Keratinocyte (primary cell): ENCODE data around the gene MICAL3.

Source experiments
- EZH2 ChIP-seq: IDR thresholded peaks from one replicate; pipeline ENCODE4 v1.6.1; 2012; ENCODE audit warnings: inconsistent platforms, mild to moderate bottlenecking, low read length, moderate library complexity
- TF ChIP-seq, protein P1 (sequence below), 3 experiments: IDR thresholded peaks in 1 of 3; conservative IDR thresholded peaks in 1 of 3; optimal IDR thresholded peaks in 1 of 3; 2 replicates in 2 of 3; 3 replicates in 1 of 3; pipeline versions ENCODE3 to v1.5.1; 2011; ENCODE audit warnings: low read length in 3 of 3, mild to moderate bottlenecking in 3 of 3, moderate library complexity in 2 of 3, control low read depth in 1 of 3, inconsistent platforms in 1 of 3; ENCODE audit not compliant: insufficient read depth in 2 of 3; ENCODE audit errors: extremely low read depth in 1 of 3

DNA sequence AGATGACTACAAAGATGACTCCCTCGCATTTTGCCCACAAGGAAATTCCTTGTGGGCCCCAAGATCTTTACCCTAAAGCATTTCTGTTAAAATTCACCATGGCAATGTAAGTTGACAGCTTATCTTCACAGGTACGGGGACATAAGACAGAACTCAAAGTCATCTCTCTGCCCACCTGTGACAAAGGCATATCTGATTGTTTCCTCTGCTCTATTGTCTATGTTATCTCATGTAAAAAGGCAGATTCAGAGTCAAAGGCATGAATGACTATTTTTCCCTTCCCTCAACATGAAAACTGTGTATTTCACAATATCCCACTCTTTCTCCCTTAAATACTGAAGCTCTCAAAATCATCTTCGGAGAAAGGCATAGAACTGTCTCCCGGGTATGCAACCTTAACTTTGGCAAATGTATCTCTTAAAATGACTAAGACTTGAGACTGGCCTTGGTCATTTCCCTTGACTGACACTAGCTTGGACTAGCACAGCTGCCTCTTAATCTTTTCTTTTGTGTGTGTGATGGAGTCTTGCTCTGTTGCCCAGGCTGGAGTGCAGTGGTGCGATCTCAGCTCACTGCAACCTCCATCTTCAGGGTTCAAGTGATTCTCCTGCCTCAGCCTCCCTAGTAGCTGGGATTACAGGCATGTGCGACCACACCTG lies 103.2 kb downstream of the MICAL3 start:
- no peak for TF ChIP-seq EZH2
- TF ChIP-seq, protein P1, sequence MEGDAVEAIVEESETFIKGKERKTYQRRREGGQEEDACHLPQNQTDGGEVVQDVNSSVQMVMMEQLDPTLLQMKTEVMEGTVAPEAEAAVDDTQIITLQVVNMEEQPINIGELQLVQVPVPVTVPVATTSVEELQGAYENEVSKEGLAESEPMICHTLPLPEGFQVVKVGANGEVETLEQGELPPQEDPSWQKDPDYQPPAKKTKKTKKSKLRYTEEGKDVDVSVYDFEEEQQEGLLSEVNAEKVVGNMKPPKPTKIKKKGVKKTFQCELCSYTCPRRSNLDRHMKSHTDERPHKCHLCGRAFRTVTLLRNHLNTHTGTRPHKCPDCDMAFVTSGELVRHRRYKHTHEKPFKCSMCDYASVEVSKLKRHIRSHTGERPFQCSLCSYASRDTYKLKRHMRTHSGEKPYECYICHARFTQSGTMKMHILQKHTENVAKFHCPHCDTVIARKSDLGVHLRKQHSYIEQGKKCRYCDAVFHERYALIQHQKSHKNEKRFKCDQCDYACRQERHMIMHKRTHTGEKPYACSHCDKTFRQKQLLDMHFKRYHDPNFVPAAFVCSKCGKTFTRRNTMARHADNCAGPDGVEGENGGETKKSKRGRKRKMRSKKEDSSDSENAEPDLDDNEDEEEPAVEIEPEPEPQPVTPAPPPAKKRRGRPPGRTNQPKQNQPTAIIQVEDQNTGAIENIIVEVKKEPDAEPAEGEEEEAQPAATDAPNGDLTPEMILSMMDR (optimal IDR thresholded peaks at IDR 0.05 in 1 of 3, IDR thresholded peaks at IDR 0.05 in 1 of 3, conservative IDR thresholded peaks at IDR 0.05 in 1 of 3; ENCODE audit: extremely low read depth in 1 of 3, insufficient read depth in 2 of 3, low read length in 3 of 3): no peak
